ENCODE data around the gene TXN2. TPM values are rescaled to one million over a fixed set of nuclear protein-coding genes. Genes with fewer than 3 reads are reported as not detected.

TXN2 gene
- polyA plus RNA-seq, 5 donors: 107 to 118 (median 111) TPM

DNA sequence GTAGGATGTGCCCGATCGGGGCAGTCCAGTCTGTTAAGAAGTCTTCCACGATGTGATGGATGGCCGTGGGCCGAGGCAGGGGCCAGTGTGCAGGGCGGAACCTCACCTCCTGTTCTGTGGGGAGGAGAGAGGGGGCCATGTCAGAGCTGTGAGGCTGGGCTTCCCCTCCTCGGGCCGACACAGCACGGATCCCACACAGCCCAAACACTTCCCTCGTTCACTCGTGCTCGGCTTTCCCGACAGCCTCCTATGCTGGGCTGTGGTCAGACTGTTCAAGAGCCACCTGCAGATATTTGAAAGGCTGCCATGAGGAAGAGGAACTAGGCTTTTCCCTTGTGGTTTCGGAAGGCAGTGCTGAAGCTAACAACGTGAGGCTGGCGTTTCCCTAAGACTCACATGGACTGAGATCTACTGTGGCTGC, 12.3 kb upstream of the TXN2 start:
- DNase-seq: no peak

DNA sequence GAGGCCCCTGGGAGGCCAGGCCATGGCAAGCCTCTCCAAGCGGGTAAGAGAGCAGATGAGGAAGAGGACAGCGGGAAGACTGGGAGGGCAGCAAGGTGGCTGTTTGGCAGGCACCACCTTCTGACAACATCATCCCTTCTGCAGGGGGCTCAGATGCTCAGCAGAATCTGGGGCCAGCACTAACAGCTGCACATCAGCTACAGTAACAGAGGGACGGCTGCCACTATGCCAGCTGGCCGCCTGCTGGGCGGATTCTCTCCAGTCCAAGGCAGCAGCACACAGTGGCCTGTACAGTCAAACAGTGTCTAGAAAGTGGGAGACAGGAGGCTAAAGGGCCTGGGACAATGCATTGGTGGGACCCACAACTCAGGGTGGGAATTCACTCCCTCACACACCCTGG, 10.7 kb upstream of the TXN2 start:
- no peak for DNase-seq

DNA sequence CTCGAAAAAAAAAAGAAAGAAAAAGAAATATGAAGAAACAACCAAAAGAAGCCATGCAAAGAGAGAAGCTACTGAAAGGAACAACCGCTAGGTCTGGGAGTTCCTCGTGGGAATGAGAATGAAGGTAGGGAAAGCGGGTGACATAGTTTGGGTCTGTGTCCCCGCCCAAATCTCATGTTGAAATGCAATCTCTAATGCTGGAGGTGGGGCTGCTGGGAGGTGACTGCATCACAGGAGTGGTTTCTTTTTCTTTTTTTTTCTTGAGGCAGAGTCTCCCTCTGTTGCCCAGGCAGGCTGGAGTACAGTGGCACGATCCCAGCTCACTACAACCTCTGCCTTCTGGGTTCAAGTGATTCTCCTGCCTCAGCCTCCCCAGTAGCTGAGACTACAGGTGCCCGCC, 9.7 kb upstream of the TXN2 start:
- no peak for DNase-seq

DNA sequence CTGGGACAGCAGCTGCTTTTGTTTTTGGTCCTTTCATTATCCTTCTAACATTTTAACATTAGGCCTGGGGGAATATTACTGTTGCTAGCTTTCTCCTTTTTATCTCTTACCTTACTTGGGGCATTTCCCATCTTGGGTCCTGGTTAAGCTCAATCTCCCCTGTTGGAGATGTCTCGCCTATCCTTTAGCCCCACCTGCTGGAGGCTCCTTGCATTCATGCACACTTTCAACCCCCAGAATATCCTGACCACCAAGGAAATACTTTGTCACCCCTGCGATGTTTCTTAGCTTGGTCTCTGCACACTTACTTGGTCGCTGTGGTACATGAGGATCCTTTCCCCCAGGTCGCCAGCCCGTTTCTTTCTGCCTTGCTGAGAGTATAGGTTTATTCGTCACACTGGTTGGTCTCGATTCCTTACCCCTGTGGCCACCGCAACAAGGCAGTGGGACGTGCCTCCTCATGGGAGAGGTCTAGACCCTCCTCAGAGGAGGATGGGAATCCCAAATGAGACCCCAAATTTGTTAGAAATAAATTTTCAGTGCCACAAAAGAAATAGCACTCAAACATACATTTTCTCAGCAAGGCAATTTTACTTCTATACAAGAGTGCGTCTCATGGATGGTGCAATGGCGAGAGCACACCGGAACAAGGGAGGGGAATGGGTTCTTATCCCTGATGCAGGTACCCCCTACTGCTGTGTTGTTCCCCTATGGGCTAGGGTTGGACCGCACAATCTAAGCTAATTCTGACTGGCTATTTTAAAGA, 5.4 kb upstream of the TXN2 start:
- no peak for DNase-seq

DNA sequence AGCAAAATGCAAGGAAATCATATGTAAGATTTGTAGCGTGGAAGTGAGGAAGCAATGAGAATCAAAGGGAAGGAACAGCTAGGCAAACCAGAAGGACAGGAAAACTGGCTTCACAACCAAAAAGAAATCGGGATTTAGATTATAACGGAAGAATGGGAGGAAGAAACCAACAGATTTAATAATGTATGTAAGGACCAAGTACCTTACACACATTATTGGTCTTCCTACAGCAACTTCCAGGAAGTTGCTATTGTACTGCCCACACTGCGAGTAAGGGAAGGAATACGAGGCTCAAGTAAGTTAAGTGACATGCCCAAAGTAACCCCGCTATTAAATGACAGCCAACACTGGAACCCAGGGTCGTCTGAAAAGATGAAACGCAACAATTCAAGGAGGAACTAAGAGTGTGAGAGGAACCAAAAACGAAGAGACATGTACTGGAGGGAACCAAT, 473 bp downstream of the TXN2 start:
- no peak for DNase-seq

DNA sequence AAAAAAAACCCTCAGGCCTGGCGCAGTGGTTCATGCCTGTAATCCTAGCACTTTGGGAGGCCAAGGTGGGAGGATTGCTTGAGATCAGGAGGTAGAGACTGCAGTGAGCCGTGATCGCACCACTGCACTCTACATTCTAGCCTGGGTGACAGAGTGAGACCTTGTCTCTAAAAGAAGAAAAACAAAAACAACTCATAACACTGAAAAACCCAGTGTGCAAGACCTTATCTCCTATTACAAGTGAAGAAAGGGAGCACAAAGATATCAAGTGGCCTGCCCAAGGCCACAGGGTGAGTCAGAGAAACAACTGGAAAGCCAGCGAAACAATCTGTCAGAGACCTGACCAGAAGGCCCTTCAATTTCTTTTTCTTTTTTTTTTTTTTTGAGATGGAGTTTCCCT, 2.5 kb downstream of the TXN2 start:
- DNase-seq: no peak

DNA sequence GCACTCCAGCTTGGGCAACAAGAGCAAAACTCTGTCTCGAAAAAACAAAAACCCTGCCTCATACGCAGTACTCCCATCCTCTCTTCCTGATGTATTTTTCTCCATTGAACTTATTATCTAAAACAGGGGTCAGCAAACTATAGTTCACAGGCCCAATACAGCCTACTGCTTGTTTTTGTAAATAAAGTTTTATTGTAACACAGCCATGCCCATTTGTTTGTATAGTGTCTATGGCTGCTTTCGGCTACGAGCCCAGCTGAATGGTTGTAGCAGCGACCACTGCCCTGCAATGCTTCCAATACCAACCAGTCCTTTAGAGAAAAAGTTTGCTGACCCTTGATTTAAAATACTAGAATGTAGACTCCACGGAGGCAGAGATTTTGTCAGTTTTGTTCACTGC, 6.1 kb downstream of the TXN2 start:
- DNase-seq: no peak

DNA sequence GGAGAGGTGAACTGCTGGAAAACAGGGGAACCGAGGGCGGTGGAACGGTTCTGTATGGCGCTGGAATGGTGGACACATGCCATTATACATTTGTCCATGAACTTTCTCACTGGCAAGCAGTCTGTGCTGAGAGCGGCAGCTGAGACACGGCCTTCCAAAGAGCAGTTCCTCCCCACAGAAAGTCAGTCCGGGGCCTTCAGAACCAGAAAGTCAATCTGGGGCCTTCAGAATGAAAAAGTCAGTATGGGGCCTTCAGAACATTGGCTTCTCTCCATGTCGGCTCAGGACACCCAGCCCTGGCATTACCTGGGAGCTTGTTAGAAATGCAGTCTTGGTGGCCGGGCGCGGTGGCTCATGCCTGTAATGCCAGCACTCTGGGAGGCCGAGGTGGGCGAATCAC, 8.8 kb downstream of the TXN2 start:
- DNase-seq: no peak

DNA sequence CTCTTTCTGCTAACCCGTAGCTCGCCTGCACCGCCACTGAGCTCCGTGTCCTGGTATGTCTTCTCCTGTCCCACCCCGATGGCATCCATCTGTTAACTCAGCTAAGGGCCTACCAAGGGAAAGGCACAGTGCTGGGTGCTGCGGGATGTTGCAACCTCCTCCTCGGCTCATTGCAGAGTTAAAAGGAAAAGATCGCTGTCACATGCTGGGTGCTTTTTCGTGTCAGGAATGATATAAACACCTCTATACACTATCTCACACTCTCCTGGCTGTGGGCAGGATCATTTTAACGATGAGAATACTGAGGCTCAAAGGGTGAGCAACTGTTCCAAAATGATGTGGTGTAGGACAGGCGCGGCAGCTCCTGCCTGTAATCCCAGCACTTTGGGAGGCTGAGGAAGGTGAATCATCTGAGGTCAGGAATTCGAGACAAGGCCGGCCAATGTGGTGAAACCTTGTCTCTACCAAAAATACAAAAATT, 10.1 kb downstream of the TXN2 start:
- no peak for DNase-seq

DNA sequence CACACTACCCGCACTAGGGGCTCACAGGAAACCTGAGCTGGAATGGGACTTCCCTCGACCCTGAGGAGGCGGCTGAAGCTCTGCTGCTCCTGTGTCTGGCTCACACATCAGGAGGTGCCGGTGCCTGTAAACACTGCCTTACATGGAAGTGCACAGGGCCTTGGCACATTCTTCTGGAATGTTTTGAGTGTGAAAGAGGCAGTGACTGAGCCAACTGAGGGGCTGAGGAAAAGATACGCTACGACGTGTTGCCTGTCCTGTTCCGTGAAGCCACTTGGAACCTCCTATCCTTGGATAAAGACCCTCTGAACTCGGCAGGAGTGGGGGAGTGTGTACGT, 10.5 kb downstream of the TXN2 start:
- no peak for DNase-seq

DNA sequence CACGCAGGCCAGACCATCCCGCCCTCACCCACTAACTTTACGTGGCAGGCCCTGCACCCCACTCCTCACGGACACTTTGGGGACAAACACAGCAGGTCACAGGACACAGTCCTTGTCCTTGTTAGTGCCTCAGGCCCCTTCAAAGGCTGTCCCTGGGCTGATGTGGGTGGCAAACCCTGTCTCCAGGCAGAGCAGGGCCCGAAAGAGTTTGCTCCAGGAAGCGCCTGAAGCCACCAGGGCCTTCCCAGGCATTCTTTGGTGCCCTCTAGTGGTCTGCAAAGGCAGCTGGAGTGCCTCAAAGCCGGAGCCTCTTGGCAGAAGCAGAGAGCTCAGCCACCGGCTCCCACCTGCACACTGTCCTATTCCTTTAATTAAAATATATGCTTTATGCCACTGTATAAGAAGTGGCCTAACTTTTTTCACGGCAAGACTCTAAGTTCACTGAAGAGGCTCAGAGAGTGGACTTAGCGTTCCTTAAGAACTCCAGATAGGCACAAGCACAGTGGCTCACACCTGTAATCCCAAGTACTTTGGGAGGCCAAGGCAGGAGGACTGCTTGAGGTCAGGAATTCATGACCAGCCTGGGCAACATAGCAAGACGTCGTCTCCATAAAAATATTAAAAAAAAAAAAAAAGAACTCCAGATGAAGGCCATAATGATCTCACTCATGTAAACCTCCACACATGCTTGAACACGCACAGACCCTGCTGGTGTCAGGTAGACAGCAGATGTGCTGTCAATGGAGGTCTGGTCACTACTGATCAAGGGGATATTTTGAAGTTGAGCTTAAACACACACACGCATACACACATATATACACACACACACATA, 11.1 kb downstream of the TXN2 start:
- peak; percentile 75 to 80 for DNase-seq

DNA sequence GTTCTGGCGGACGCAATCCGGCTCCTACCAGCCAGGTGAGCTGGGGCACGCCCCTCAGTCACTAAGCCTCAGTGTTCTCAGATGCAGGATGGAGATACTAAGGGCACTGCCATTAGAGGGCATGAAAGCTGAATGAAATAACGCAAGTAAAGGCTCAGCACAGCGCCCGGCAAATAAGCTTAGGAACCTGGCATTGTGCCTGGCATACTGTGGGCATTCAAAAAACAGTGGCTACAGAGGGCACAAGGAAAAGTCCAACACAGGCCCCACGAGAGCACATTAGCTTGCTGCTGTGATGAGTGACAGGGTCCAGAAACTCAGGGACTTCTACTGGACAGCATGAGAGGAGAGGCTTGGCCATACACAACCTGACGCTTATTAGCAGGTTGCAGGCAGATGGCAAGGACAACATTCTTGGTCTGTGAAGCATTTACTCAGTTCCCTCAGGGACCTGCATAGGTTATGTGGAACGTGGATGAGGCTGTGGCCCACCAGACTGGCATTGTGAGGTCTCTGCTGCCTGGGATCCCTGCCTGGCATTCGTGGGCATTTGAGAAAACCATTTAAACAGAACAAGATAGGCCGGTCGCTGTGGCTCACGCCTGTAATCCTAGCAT, 12.2 kb downstream of the TXN2 start:
- no peak for DNase-seq

DNA sequence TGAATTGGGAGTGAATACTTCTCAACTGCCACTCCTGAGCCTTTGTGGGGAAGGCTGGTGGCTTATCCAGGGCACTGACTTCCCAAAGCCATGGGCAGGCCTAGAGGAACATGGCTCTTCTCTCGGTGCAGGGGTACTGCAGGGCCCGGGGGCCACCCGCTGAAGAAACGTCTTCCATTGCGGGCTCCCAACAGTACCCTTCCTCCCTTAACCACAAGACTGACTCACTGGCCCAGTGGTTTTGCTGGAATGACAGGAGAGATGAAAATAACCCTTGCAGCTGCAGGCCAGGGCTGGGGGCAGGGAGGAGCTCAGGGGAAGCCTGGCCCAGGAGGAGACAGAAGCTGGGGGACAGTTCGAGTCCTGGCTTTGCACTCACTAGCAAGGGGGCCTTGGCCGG, 13.5 kb downstream of the TXN2 start:
- DNase-seq: no peak

DNA sequence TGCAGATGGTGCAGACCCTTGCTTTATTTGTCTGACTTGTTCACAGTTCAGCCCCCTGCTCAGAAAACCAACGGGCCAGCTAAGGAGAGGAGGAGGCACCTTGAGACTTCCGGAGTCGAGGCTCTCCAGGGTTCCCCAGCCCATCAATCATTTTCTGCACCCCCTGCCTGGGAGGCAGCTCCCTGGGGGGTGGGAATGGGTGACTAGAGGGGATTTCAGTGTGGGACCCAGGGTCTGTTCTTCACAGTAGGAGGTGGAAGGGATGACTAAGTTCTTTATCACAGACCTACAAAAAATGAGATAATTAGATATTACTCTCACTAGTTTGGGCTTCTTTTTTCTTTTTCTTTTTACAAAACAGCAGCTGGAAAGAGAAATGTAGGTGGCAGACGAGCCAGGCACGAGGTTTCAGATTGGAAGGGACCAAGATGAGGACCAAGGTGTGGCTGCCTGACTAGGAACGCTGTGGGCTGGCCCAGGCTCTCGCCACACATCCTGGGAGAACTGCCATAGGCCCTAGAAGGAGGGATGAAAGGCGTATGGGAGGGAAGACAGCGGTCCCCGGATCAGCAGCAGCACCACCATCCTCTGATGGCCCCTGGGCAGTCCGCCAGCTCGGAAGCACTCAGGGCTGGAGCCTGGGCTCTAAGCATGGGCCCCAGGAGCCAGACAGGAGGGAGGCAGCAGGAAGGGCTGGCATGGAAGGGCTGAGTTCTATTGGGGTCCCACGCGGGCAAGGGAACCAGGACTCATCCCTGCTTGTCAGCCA, 14.2 kb downstream of the TXN2 start:
- no peak for DNase-seq

DNA sequence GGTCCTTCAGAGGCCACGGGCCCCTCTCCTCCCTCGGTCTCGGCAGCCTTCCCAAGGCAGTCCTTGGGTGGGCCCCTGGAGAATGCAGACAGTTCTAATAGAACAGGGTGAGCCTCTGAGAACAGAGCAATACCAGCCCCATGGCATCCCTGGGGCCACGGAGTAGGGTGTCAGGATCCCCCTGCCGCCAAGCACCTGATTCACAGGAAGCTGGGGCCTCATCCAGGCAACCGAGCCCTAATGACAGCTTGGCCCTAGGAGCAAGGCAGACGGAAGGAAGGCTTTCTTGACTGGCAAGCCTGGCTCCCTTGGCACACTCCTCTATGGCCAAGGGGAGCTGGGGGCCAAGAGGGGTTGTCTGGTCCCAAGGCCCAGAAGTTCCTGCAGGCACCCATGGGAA, 15.2 kb downstream of the TXN2 start:
- DNase-seq: no peak

DNA sequence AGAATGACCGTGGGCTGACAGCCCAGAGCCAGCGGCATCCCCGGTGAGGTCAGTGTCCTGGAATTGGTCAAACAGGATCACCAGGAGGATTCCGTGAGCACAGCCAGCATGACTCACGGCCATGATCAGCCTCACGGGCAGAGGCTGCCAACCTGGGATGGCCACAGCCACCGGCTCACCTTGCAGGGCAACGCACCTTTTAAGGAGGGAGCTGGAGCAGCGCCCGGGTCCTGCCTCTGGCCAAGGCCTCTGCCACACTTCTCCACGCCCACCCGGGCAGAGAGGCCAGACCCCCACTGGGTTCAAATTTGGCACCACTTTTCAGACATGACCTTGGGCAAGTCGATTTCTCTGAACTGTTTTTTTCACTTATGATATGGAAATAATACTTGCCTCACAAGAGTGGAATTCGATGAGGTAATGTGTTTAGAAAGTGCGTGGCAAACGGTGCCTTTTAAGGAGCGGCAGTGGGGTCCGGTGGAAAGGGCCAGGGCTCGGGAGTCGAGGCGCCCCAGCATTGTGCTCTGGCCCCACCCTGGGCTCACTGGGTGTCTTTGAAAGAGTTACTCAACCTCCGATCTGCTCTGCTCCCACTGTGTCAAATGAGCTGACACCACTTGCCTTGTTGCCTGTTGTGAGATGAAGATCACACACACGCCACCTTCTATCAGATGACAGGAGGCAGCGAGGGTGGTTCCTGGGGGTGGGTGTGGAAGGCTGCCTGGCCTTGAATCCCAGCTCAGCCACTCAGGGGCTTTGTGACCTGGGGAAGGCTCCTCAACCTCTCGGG, 16.0 kb downstream of the TXN2 start:
- DNase-seq: no peak

DNA sequence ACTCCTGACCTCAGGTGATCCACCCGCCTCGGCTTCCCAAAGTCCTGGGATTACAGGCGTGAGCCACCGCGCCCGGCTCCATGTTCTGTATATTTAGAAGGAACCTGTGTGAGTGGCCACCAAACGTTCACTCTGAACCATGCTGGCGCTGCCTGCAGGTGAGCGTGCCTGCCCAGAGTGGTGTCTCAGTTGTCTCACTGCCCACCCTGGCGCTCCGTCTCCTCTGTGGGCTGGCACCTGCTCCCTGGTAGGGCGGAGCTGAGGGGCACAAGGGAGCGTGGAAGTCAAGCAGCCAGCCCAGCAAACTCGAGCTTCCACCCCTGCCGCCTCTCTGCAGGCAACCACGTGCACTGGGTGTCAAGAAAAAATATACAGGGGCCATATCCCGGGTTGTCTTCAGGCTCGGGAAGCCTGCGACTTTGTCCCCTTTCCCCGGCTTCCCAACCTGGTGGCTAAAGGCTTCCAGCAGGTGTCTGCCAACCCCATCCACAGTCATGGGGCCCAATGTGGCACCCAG, 16.7 kb downstream of the TXN2 start:
- DNase-seq: no peak

DNA sequence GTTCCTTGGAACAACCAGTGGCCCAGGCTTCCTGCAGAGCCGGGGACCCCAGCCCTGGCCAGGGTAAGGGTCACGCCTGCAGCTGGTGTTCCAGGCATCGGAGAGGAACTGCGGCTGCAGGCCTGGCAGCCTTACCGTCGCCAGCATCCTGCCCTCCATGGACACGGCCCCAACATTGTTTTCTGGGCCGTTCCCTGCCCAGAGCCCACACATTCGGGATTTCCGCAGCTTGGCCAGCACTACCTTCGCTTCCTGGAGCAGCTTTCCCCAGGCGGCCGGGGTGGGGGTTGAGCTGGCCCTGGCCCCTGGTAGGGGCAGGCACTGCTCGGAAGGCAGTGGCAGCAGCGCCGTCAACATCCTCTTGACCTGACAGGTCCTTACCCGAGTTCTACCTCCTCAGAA, 17.7 kb downstream of the TXN2 start:
- DNase-seq: no peak

DNA sequence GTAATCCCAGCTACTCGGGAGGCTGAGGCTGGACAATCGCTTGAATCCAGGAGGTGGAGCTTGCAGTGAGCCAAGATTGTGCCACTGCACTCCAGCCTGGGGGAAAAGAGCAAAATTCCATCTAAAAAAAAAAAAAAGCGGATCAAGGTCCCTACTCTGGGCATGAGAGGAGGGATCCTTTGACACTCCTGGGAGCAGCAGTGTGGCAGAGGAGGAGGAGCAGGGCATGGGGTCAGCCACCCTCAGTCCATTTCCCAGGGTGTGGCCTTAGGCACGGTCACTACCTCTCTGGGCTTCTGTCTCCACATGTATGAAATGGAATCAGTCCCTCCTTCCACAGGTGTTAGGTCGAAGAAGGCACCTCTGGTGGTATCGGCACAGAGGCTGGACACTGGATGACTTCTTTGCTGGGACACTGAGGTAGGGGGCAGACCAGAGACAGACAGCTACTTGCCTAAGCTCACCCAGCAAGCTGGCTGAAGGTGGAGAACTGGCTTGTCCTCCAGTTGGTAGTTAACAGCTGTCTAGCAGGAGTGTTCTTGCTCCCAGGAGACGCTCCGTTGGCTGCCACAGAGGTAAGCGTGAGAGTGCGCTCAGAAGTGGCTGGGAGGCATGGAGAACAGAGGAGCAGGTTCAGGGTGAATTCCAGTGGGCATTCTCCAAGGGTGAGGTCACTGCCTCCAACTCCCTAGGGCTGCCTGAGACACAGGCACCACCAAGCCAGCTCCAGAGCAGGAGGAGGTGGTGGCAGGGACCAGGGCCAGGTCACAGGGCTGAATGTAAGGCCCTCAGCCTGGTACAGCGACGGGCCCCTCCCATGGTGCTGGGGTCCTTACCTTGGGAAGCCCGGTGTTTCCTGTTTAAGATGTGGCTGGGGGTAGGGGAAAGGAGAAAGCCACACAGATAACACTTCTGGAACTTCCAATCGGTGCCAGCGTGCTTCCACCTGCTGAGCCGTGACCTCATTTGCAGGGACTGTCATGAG, 19.5 kb downstream of the TXN2 start:
- DNase-seq: peak; percentile 62 to 70

DNA sequence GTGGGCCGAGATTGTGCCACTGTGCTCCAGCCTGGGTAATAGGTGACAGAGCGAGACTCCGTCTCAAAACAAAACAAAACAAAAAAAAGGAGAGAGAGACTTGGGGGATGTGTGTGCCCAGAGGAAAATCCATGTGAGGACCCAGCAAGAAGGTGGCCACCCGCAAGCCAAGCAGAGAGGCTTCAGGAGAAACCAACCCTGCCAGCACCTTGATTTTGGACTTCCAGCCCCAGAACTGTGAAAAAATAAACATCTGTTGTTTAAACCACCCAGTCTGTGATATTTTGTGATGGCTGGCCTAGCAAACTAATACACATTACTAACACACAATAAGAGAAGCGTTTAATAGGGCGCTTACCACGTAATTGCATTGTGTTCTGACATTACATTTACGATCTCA, 21.2 kb downstream of the TXN2 start:
- DNase-seq: no peak

Measured in right lung (tissue), 5 donors.